Measurements from ENCODE around the gene ATP13A1. TPM values are rescaled to one million over a fixed set of nuclear protein-coding genes. Genes with fewer than 3 reads are reported as not detected.
"Not testable (repeated sequence)": the region's sequence is repeated elsewhere in the genome, so short reads cannot be mapped to it uniquely, and the experiment has no call there.

Gene ATP13A1
- total RNA-seq, 4 donors from 2014 or later: 65.6 to 142 (median 92.3) TPM

GRCh38 chr19:19704836-19705235 is 41.4 kb upstream of the ATP13A1 start:
- TF ChIP-seq CTCF (IDR thresholded peaks at IDR 0.05): no peak
- no peak for TF ChIP-seq POLR2AphosphoS5 (IDR thresholded peaks at IDR 0.05)
- TF ChIP-seq POLR2A (IDR thresholded peaks at IDR 0.05): no peak
- TF ChIP-seq EP300 (IDR thresholded peaks at IDR 0.05): no peak
- WGBS, 2 donors (ENCODE audit: low coverage in 1 of 2): 89% methylated on average over 4 of the region's 6 CpGs; no CpG with 5 or more reads in 1 of the 2 donors
- H3K4me1 ChIP-seq: no peaks in the 10 kb centered on the region
- H3K4me3 ChIP-seq: no peak overlapping the region
- no peak for ATAC-seq
- peaks cover 0 to 89% of the 10 kb centered on the region in 2 donors for H3K36me3 ChIP-seq
- H3K27ac ChIP-seq: no peak overlapping the region
- no peaks in the 10 kb centered on the region for H3K27me3 ChIP-seq
- peaks cover 3 to 100% (median 6%) of the 10 kb centered on the region in 3 donors for H3K9me3 ChIP-seq

GRCh38 chr19:19700493-19700892 is 37.0 kb upstream of the ATP13A1 start:
- not testable (repeated sequence) for ATAC-seq, H3K27me3 ChIP-seq, H3K4me3 ChIP-seq, H3K4me1 ChIP-seq, H3K27ac ChIP-seq
- Histone ChIP-seq H3K9me3 (peaks cover 0 to 95% (median 0%) of the 10 kb centered on the region in 3 donors), H3K36me3 (peaks cover 0 to 51% of the 10 kb centered on the region in 2 donors)
- WGBS, 2 donors (ENCODE audit: low coverage in 1 of 2): 100% methylated on average over 1 of the region's 1 CpG

DNA sequence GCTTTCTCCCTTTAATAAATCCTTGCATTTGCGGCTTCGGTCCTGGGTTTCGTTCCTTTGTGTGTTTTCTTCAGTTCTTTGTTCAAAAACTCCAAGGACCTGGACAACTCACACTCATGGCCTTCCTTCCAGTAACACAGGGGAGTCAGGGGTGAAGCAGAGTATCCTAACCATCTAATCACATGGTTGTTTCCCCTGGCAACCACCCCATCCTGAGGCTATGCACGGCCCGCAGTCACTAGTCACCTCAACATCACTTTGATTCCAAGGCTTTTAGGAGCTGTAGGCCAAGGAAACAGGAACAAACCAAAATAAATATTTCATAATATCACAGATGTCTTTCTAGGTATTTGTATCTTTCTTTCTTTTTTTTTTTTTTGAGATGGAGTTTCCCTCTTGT is 34.1 kb upstream of the ATP13A1 start:
- Histone ChIP-seq H3K4me3 (no peak overlapping the region), H3K27ac (no peak overlapping the region), H3K27me3 (no peaks in the 10 kb centered on the region), H3K9me3 (peaks cover 0 to 66% (median 0%) of the 10 kb centered on the region in 3 donors), H3K4me1 (no peaks in the 10 kb centered on the region), H3K36me3 (peaks cover 0 to 24% of the 10 kb centered on the region in 2 donors)
- WGBS, 2 donors (ENCODE audit: low coverage in 1 of 2): 72 to 93% methylated on average over 2 to 5 of the region's 5 CpGs
- TF ChIP-seq EP300 (IDR thresholded peaks at IDR 0.05) (no peak), POLR2A (IDR thresholded peaks at IDR 0.05) (no peak), POLR2AphosphoS5 (IDR thresholded peaks at IDR 0.05) (no peak), CTCF (IDR thresholded peaks at IDR 0.05) (no peak)
- no peak for ATAC-seq

DNA sequence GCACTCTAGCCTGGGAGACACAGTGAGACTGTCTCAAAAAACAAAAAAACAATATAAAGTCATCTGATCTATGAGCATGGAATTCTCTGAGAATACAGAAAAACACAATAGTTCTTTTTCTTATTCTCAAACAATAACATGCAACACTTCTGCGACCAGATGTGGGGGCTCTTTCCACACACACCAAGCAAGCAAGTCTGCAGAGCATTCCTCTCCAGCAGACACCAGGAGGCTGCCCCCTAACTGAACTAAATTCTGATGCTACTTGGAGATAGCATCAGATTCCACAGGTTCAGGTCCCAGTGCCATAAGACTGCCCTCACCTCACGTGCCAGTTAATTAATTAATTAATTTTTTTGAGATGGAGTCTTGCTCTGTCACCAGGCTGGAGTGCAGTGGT is 32.9 kb upstream of the ATP13A1 start:
- H3K36me3 ChIP-seq: peaks cover 0 to 16% of the 10 kb centered on the region in 2 donors
- H3K27ac ChIP-seq: no peak overlapping the region
- no peak for ATAC-seq
- TF ChIP-seq POLR2A (IDR thresholded peaks at IDR 0.05) (no peak), CTCF (IDR thresholded peaks at IDR 0.05) (no peak), POLR2AphosphoS5 (IDR thresholded peaks at IDR 0.05) (no peak), EP300 (IDR thresholded peaks at IDR 0.05) (no peak)
- no peak overlapping the region for H3K4me3 ChIP-seq
- no peaks in the 10 kb centered on the region for H3K4me1 ChIP-seq
- WGBS, 2 donors (ENCODE audit: low coverage in 1 of 2): 71 to 80% methylated on average over 1 to 2 of the region's 2 CpGs
- peaks cover 0 to 54% (median 0%) of the 10 kb centered on the region in 3 donors for H3K9me3 ChIP-seq
- H3K27me3 ChIP-seq: no peaks in the 10 kb centered on the region

DNA sequence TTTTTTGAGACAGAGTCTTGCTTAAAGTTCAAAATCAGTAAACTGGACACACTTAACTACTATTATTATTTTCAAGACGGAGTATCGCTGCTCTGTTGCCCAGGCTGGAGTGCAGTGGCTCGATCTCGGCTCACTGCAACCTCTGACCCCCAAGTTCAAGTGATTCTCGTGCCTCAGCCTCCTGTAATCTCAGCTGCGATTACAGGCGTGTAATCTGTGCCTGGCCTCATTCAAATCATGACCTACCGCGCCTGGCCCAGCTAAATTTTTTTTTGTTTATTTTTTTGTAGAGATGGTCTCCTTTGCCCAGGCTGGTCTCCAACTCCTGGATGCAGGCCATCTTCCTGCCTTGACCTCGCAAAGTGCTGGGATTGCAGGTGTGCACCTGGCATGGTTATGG is 28.2 kb upstream of the ATP13A1 start:
- H3K27me3 ChIP-seq: no peaks in the 10 kb centered on the region
- peaks cover 0 to 8% (median 0%) of the 10 kb centered on the region in 3 donors for H3K9me3 ChIP-seq
- H3K27ac ChIP-seq: no peak overlapping the region
- 82% methylated on average over 10 of the region's 10 CpGs; no CpG with 5 or more reads in 1 of the 2 donors for WGBS, 2 donors (ENCODE audit: low coverage in 1 of 2)
- ATAC-seq: no peak
- TF ChIP-seq EP300 (IDR thresholded peaks at IDR 0.05) (no peak), POLR2A (IDR thresholded peaks at IDR 0.05) (no peak), CTCF (IDR thresholded peaks at IDR 0.05) (no peak), POLR2AphosphoS5 (IDR thresholded peaks at IDR 0.05) (no peak)
- H3K36me3 ChIP-seq: no peaks in the 10 kb centered on the region
- H3K4me3 ChIP-seq: no peak overlapping the region
- H3K4me1 ChIP-seq: no peaks in the 10 kb centered on the region

GRCh38 chr19:19689023-19689422 is 25.5 kb upstream of the ATP13A1 start:
- H3K4me1 ChIP-seq, H3K27me3 ChIP-seq, H3K27ac ChIP-seq, ATAC-seq, H3K4me3 ChIP-seq, H3K36me3 ChIP-seq: not testable (repeated sequence)
- peaks cover 0 to 18% (median 4%) of the 10 kb centered on the region in 3 donors for H3K9me3 ChIP-seq
- 96 to 99% methylated on average over 9 of the region's 10 CpGs for WGBS, 2 donors (ENCODE audit: low coverage in 1 of 2)

Data from gastroesophageal sphincter (tissue), 4 donors.